ENCODE results near the gene OR2A2.

The OR2A2 gene

GRCh38 chr7:144144426-144144825 is 35.0 kb downstream of the OR2A2 start:
- no peak for DNase-seq

- no peak for DNase-seq
Observed at GRCh38 chr7:144148224-144148827, 38.9 kb downstream of the OR2A2 start.

DNA sequence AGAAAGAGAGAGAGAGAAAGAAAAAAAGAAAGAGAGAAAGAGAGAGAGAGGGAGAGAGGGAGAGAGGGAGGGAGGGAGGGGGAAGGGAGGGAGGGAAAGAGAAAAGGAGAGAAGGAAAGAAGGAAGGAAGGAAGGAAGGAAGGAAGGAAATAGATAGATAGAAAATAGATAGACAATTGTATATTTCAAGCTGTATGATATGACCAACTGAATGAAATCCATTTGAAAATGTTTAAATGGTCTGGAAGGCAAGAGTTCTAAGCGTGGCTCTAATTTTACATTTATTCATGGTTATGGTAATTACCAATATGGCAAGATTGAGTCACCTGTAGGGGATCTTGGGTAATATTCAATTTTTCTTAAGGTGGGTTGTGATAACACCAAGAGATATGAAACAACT is 49.5 kb downstream of the OR2A2 start:
- DNase-seq, result no peak
